Endothelial cell of umbilical vein (primary cell): ENCODE measurements around the gene VPS35L. TPM values are rescaled to one million over a fixed set of nuclear protein-coding genes. Genes with fewer than 3 reads are reported as not detected.

Source experiments
- BruUV-seq: library from RNA; stranded (reverse); fragments of 400-500 nt; replicated peaks from 2 replicates; lab custom pipeline; 2021; lab: Mats Ljungman, UMichigan
- CTCF ChIA-PET: fragments of 300-600, 350-600 bp; sonication (Branson Sonifier 250); formaldehyde crosslinking; loops from one replicate; lab custom pipeline; 2021; ENCODE audit warnings: antibody characterized with exemption, inconsistent platforms; lab: Charles Lee
- POLR2A ChIA-PET: fragments of 300-600, 350-600 bp; sonication (Branson Sonifier 250); formaldehyde crosslinking; loops from one replicate; lab custom pipeline; 2021; ENCODE audit warnings: antibody characterized with exemption, inconsistent platforms; lab: Charles Lee
- DNase-seq: peaks from one replicate; pipeline ENCODE4 v3.0.0-alpha.2; 2011; ENCODE audit warnings: low read depth, low spot score
- FAIRE-seq: peaks from 2 replicates; lab custom pipeline; 2011; peaks lifted over from hg19 to GRCh38; lab: Jason Lieb, UNC
- H2AFZ ChIP-seq: 2 replicates; pipeline ENCODE4 v1.6.0; 2012; ENCODE audit warnings: low read depth, low read length, control low read depth, inconsistent platforms
- H3K27ac ChIP-seq: 2 replicates; pipeline ENCODE4 v1.5.1; 2011; ENCODE audit warnings: low read depth, mild to moderate bottlenecking, control low read depth, low read length, moderate library complexity; ENCODE audit not compliant: insufficient read depth
- H3K27me3 ChIP-seq, 2 experiments: 2 replicates each; pipeline versions ENCODE4 v1.6.0 to v1.6.1; 2011; ENCODE audit warnings: low read length in 2 of 2, mixed read lengths in 1 of 2; ENCODE audit not compliant: control insufficient read depth in 2 of 2, insufficient read depth in 2 of 2
- H3K36me3 ChIP-seq, 2 experiments: 2 replicates in 1 of 2; 3 replicates in 1 of 2; pipeline ENCODE4 v1.5.1; 2011; ENCODE audit warnings: low read length in 2 of 2, mild to moderate bottlenecking in 1 of 2, moderate library complexity in 1 of 2; ENCODE audit not compliant: control insufficient read depth in 2 of 2, insufficient read depth in 2 of 2; ENCODE audit errors: extremely low read depth in 1 of 2
- H3K4me1 ChIP-seq: 3 replicates; pipeline ENCODE4 v1.5.1; 2011; ENCODE audit warnings: mild to moderate bottlenecking, low read length; ENCODE audit not compliant: control insufficient read depth, insufficient read depth; ENCODE audit errors: extremely low read depth
- H3K4me2 ChIP-seq: 2 replicates; pipeline ENCODE4 v1.6.1; 2011; ENCODE audit warnings: low read length, control low read depth, mixed read lengths; ENCODE audit not compliant: insufficient read depth
- H3K4me3 ChIP-seq, 3 experiments: fragments of 200-600 bp in 1 of 3; sonication (generic), shearing (Covaris generic) in 1 of 3; replicated peaks in 1 of 3; 2 replicates each; pipeline ENCODE4 v1.5.1; 2011 to 2016; ENCODE audit warnings: control low read depth in 3 of 3, low read length in 3 of 3, mild to moderate bottlenecking in 2 of 3, inconsistent platforms in 1 of 3, low read depth in 1 of 3, moderate library complexity in 1 of 3; ENCODE audit not compliant: insufficient read depth in 1 of 3
- H3K79me2 ChIP-seq: 2 replicates; pipeline ENCODE4 v1.6.0; 2012; ENCODE audit warnings: low read length, inconsistent platforms; ENCODE audit not compliant: control insufficient read depth, insufficient read depth
- H3K9ac ChIP-seq: replicated peaks from 2 replicates; pipeline ENCODE3; 2011; ENCODE audit warnings: low read length, control low read depth; ENCODE audit not compliant: insufficient read depth; ENCODE audit errors: extremely low read depth
- H3K9me1 ChIP-seq: replicated peaks from 3 replicates; pipeline ENCODE4 v1.6.0; 2011; ENCODE audit warnings: mild to moderate bottlenecking, low read length; ENCODE audit not compliant: control insufficient read depth, insufficient read depth; ENCODE audit errors: extremely low read depth
- H3K9me3 ChIP-seq: replicated peaks from 2 replicates; pipeline ENCODE4 v1.5.1; 2012; ENCODE audit warnings: low read length, inconsistent platforms; ENCODE audit not compliant: control insufficient read depth, insufficient read depth
- H4K20me1 ChIP-seq: replicated peaks from 2 replicates; pipeline ENCODE3; 2011; ENCODE audit warnings: mild to moderate bottlenecking, low read length; ENCODE audit not compliant: control insufficient read depth, insufficient read depth; ENCODE audit errors: extremely low read depth
- CTCF ChIP-seq, 2 donors: IDR thresholded peaks; 1 replicate in 1 of 2; 2 replicates in 1 of 2; pipeline ENCODE4 v1.5.1; 2011; ENCODE audit warnings: low read length in 2 of 2, mild to moderate bottlenecking in 2 of 2, moderate library complexity in 2 of 2, control low read depth in 1 of 2, inconsistent platforms in 1 of 2, low read depth in 1 of 2; ENCODE audit not compliant: insufficient read depth in 1 of 2; ENCODE audit errors: extremely low read depth in 1 of 2
- EZH2 ChIP-seq: IDR thresholded peaks from 2 replicates; pipeline ENCODE4 v1.6.1; 2012; ENCODE audit warnings: borderline replicate concordance, low read depth, mild to moderate bottlenecking, moderate library complexity, low read length, inconsistent platforms; ENCODE audit not compliant: severe bottlenecking
- FOS ChIP-seq: IDR thresholded peaks from 2 replicates; pipeline ENCODE4 v1.6.1; 2011; ENCODE audit warnings: mild to moderate bottlenecking, low read length, moderate library complexity, borderline replicate concordance; ENCODE audit not compliant: insufficient read depth
- GATA2 ChIP-seq: IDR thresholded peaks from 2 replicates; pipeline ENCODE4 v1.7.0; 2011; ENCODE audit warnings: low read depth, mild to moderate bottlenecking, moderate library complexity, mixed read lengths, low read length; ENCODE audit not compliant: insufficient read length, insufficient read depth
- JUN ChIP-seq: IDR thresholded peaks from 2 replicates; pipeline ENCODE4 v1.6.1; 2011; ENCODE audit warnings: borderline replicate concordance, low read depth; ENCODE audit not compliant: insufficient read length, insufficient read depth
- MAX ChIP-seq: IDR thresholded peaks from 2 replicates; pipeline ENCODE4 v1.6.1; 2011; ENCODE audit not compliant: insufficient read depth, insufficient read length
- MYC ChIP-seq: IDR thresholded peaks from one replicate; pipeline ENCODE4 v1.6.1; 2011; ENCODE audit warnings: mild to moderate bottlenecking, low read depth, low read length
- POLR2A ChIP-seq: IDR thresholded peaks from 2 replicates; pipeline ENCODE4 v1.6.1; 2012; ENCODE audit warnings: low read depth, mild to moderate bottlenecking, control low read depth, low read length
- POLR2AphosphoS5 ChIP-seq: IDR thresholded peaks from 2 replicates; pipeline ENCODE4 v1.6.1; 2012; ENCODE audit warnings: low read depth, mild to moderate bottlenecking, control low read depth, low read length, moderate library complexity; ENCODE audit not compliant: insufficient read depth
- dilution Hi-C: fragments of 300-500 bp; cut with MboI; formaldehyde crosslinking; loops from one replicate; pipeline ENCODE4 v1.15.0; 2019; ENCODE audit warnings: low sequenced_read_pairs; ENCODE audit not compliant: extremely low pct_ligation_motif_present
- intact Hi-C: fragments of 100-400 bp; cut with micrococcal nuclease; formaldehyde crosslinking; loops from one replicate; pipeline ENCODE4 v1.10.0; 2022
- polyA plus RNA-seq, 4 experiments: library from polyadenylated mRNA; depleted of rRNA in 3 of 4; stranded (reverse) in 3 of 4; unstranded in 1 of 4; fragments of >200 nt; gene quantifications; 2 replicates each; pipeline versions ENCODE4 v1.2.1 to v1.2.3, GENCODE V29; 2011 to 2012; ENCODE audit warnings: missing spikeins in 1 of 4
- total RNA-seq: library from RNA; stranded (reverse); gene quantifications from 2 replicates; pipeline ENCODE4 v1.2.3, GENCODE V29; 2021

VPS35L gene
- total and polyA plus RNA-seq, 2 donors (not counting 3 experiments of a cell fraction or from before 2014, with no cell fraction given): 49.1 to 91.1 TPM

- no TSS peak for BruUV-seq
- H3K4me1 ChIP-seq: no peaks in the 10 kb centered on the region
- intact Hi-C loops (no loop called here), dilution Hi-C loops (no loop called here)
- H3K9me3 ChIP-seq: no peaks in the 10 kb centered on the region
- no peaks in the 10 kb centered on the region for H3K79me2 ChIP-seq
- H3K36me3 ChIP-seq: peaks cover 8 to 13% of the 10 kb centered on the region in 2 experiments
- TF ChIP-seq GATA2 (no peak), CTCF (IDR thresholded peaks at IDR 0.05; ENCODE audit: extremely low read depth in 1 of 2, insufficient read depth in 1 of 2, low read depth in 1 of 2, low read length in 2 of 2) (no peak), JUN (no peak), MYC (no peak), POLR2A (no peak), POLR2AphosphoS5 (no peak), EZH2 (no peak), MAX (no peak), FOS (no peak)
- no peak overlapping the region for H3K4me3 ChIP-seq
- no peaks in the 10 kb centered on the region for H3K9me1 ChIP-seq
- H3K27me3 ChIP-seq: no peaks in the 10 kb centered on the region
- no peaks in the 10 kb centered on the region for H4K20me1 ChIP-seq
- H2AFZ ChIP-seq: no peak overlapping the region
- ChIA-PET POLR2A (no interaction called here), CTCF (interaction anchor here (0.7 to 2.6 kb wide), 8 partner anchors 12 to 205 kb away, joined by 3 to 11 read pairs (median 4); partner anchors contain the start of gene GPRC5B)
- no peak for DNase-seq
- FAIRE-seq: no peak
- H3K4me2 ChIP-seq: no peak overlapping the region
- H3K9ac ChIP-seq: no peak overlapping the region
- no peak overlapping the region for H3K27ac ChIP-seq
Observed at GRCh38 chr16:19681637-19682036, 126.1 kb downstream of the VPS35L start.
